Stimulated activated CD4-positive, alpha-beta T cell treated with anti-CD3 and anti-CD28 coated beads, Interleukin-15, amount 100 ng/mL, for 48 hours (primary cell): Measurements from ENCODE around the gene GFOD2.

Source experiments
- DNase-seq, 2 donors: peaks; one replicate each; pipeline ENCODE4 v3.0.0-alpha.2; 2020; ENCODE audit warnings: low read depth in 2 of 2

GFOD2 gene

GRCh38 chr16:67659675-67660563, 59.2 kb downstream of the GFOD2 start, which contains the start of gene ACD:
Gene ACD (minus strand): TSS chr16:67660260. CDS start chr16:67660220, 40 bp downstream.
- DNase-seq = peak; percentile 84 to 92

GRCh38 chr16:67658849-67659674, 60.1 kb downstream of the GFOD2 start:
- DNase-seq = no peak

- DNase-seq = no peak
Measured at GRCh38 chr16:67657751-67658518, 61.2 kb downstream of the GFOD2 start.

DNA sequence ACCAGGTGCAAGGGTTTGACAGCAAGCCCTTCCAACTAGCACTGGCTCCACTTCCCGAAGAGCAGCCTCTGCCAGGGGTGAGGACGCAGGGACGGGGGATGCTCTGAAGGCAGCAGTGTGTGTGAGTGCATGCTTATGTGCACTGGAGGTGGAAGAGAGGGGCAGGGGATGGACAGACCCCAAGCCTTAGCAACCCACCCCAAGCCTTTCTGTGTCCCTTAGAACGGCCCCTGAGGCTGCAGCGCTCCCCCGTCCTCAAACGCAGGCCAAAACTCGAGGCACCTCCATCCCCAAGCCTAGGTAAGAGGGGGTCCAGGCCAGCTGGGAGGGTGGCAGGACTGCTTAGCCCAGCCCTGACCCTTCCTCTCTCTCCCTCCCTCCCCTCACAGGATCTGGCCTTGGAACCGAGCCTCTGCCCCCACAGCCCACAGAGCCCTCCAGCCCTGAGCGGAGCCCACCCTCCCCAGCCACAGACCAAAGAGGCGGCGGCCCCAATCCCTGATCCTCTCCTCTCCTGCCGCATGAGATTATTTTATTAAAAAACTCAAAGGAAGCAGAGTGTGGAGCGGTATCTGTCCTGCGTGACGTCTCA, 62.0 kb downstream of the GFOD2 start:
- DNase-seq = no peak

DNA sequence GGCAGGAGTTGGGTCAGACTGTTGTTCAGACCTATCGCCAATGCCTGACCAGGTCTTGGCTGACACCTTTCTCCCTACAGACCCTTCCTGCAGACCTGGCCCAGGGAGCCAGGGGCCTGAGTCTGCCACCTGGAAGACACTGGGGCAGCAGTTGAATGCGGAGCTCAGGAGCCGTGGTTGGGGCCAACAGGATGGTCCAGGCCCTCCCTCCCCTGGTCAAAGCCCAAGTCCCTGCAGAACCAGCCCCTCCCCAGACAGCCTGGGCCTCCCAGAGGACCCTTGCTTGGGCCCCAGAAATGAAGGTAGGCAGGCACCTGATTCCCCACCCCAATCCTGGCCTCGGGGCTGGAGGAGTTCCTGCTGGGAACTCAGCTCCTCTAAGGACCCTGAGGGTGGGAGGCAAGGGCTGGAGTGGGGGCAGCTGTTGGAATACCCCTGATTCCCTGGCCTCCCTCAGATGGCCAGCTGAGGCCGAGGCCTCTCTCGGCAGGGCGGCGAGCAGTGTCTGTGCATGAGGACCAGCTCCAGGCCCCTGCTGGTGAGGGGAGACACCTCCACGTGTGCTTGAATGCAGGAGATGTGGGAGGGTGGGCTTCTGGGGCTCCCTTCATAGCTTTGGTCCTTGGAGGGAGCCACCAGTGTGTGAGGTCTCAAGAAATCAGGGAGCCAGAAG, 62.6 kb downstream of the GFOD2 start:
- no peak for DNase-seq

GRCh38 chr16:67655363-67655762, 63.8 kb downstream of the GFOD2 start:
- DNase-seq = no peak

- DNase-seq = no peak
Measured at GRCh38 chr16:67654403-67654911, 64.7 kb downstream of the GFOD2 start.

DNA sequence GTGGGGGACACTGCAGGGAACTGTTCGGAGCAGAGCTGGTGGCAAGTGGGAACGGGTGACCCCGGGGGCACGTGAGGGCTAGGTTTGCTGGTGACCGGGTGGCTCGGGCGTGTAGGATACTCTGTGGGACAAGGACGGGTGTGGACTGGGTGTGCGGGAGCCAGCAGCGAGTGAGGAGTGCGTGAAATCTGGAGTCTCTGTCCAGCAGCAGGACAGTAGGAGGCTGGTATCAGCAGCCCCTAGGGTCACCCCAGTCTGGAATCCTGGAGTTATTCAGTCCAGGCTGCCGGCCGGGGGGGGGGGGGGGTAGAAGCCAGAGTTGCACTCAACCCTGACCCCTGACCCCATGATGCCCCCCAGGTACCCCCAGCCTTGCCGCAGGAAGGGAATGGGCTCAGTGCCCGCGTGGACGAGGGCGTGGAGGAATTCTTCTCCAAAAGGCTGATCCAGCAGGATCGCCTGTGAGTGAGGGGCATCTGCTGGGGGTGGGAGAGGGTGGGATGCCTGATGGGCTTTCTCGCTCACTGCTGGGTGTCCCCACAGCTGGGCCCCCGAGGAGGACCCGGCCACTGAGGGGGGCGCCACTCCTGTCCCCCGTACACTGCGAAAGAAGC, 65.2 kb downstream of the GFOD2 start:
- no peak for DNase-seq

DNA sequence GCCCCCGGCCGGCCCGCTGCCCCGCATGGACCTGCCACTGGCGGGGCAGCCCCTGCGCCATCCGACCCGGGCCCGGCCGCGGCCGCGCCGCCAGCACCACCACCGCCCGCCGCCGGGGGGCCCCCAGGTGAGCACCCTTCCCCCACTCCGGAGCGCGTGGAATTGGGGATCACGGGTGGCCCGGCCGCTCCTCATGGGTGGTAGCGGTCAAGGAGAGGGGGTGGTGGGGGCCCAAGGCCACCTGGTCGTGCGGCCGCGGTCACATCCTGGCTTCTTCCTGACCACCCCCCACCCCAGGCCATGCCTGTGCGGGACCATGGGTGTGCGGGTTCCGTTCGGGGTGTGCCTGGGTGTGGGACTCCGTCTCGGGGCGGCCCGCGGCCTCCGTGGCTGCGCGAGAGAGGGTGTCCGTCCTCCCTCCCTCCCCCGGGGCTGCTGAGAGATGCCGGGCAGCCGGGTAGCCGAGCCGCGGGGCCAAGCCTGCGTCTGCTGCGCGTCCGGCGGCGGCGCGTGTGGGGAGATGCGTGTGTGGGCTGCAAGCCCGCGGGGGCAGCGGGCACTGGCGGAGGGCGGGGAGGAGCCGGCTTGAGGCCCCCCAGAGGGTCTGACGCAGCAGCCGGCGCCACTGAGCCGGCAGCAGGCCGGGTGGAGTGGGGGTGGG, 65.9 kb downstream of the GFOD2 start:
- DNase-seq = no peak

- DNase-seq = no peak
Measured at GRCh38 chr16:67652578-67653127, 66.5 kb downstream of the GFOD2 start.

GRCh38 chr16:67651847-67652246, 67.3 kb downstream of the GFOD2 start:
- DNase-seq = no peak

- no peak for DNase-seq
Measured at GRCh38 chr16:67651039-67651438, 68.1 kb downstream of the GFOD2 start.

DNA sequence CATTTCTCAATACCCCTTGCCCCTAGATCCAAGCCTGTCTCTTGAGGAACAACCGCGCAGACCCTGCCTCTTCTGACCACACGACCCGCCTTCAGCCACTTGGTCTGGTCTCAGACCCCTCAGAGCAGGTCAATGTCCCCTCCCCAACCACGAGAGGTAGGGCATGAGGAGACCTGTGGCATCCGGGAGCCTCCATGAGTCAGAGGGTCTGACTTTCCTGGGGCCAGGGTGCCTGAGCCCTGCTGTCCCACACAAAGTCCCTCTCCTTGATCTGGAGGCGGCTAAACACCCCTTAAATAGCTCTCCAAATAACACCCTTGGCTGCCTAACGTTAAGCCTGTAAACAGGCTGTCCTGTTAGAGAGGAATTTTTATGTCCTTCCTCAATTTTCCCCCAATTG, 69.1 kb downstream of the GFOD2 start:
- DNase-seq = no peak

- no peak for DNase-seq
Measured at GRCh38 chr16:67649494-67649931, 69.6 kb downstream of the GFOD2 start.

DNA sequence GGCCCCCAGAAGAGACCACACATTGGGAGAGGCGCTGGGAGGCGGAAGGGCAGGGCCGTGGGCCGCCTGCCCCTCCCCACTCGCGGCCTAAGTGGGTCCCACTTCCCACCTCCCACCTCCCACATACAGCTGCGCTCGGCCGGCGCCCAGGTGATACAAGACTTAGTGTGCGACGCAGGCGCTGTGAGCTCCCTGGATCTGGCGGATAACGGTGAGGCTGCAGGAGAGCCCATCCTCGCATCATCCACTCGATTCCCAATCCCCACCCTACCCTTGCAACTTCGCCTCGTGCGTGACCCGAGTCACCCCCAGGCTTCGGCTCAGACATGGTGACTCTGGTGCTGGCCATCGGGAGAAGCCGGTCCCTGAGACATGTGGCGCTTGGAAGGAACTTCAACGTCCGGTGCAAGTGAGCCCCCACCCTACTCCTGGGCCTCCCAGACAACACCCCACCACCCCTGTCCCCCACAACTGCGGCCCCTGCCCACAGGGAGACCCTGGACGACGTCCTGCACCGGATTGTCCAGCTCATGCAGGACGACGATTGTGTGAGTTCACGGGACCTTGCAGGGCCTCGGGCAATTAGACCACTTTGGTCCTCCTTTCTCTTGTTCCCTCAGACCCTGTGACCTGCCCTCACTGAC, 70.2 kb downstream of the GFOD2 start:
- DNase-seq = no peak

DNA sequence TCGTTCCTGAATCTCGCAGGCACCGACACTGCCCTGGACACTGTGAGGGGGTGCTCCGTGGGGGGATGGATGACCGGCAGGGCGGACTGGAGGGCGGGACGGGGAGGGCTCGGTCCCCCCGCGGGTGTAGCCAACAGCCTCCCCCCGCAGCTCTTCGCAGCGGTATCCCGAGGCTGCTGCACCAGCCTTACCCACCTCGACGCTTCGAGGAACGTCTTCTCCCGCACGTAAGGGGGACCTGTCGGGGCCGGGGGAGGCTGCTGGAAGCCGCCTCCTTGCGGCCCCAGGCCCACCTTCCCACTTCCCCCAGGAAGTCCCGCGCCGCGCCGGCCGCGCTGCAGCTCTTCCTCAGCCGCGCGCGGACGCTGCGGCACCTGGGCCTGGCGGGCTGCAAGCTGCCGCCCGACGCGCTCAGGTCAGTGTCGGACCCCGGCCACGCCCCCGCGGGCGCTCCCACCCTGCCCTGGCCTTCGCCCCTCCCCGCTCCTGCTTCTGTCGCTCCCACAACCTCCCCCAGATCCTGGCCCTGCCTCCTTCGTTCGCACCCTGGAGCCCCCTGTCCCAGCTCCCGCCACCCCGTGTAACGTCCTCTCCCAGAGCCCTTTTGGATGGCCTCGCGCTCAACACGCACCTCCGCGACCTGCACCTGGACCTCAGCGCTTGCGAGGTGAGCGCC, 70.9 kb downstream of the GFOD2 start:
- no peak for DNase-seq

GRCh38 chr16:67647681-67648080, 71.4 kb downstream of the GFOD2 start:
- DNase-seq = no peak

DNA sequence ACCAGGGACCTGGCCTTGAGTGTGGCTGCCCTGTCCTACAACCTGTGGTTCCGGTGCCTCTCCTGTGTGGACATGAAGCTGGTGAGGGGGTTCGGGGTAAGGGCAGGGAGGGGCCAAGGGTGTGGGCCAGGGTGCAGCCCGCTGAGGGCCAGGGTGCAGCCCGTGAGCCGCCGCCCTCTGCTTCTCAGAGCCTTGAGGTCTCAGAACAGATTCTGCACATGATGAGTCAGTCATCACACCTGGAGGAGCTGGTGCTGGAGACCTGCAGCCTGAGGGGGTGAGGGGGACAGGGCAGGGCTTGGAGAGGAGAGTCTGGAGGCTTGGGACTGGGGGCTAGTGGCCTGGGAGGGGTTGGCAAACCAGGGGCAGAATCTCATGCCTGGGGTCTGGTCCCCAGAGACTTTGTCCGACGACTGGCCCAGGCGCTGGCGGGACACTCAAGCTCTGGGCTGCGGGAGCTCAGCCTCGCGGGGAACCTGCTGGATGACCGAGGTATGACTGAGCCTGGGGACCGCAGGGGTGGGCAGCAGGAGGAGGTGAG, 71.9 kb downstream of the GFOD2 start:
- no peak for DNase-seq
